NK-92 (cell line): ENCODE data around the gene NUDT22.

ENCODE experiments used
- DNase-seq: peaks from one replicate; lab custom pipeline; 2025; ENCODE audit not compliant: unreplicated experiment; lab: John Stamatoyannopoulos, UW

Gene NUDT22

GRCh38 chr11:64226507-64227051 is 505 bp downstream of the NUDT22 start:
- no peak for DNase-seq

- DNase-seq: no peak
These were observed 1.4 kb downstream of the NUDT22 start for GRCh38 chr11:64227405-64227956.

GRCh38 chr11:64229090-64229743 is 3.1 kb downstream of the NUDT22 start:
- no peak for DNase-seq

DNA sequence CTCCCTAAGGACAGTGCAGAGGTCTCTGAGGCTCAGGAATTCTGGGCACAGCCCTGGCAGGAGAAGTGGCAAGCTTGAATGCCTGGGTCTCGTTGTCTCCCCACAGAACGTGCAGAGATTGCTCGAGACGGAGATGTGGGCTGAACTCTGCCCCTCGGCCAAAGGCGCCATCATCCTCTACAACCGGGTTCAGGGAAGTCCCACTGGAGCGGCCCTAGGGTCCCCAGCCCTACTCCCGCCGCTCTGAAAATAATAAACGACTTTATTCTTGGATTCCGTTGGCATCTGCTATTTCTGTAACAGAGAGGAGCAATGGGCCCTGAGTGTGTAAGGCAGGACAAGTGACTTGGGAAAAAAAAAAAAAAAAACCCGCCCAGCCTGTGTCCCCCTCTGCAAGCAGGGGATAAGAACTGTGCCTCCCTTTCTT is 3.7 kb downstream of the NUDT22 start:
- no peak for DNase-seq

- no peak for DNase-seq
These were observed 4.3 kb downstream of the NUDT22 start, which contains the start of gene DNAJC4 for GRCh38 chr11:64230171-64230984. TSS of gene DNAJC4 (plus strand) at chr11:64230548. CDS start at chr11:64230855, 307 bp downstream.

DNA sequence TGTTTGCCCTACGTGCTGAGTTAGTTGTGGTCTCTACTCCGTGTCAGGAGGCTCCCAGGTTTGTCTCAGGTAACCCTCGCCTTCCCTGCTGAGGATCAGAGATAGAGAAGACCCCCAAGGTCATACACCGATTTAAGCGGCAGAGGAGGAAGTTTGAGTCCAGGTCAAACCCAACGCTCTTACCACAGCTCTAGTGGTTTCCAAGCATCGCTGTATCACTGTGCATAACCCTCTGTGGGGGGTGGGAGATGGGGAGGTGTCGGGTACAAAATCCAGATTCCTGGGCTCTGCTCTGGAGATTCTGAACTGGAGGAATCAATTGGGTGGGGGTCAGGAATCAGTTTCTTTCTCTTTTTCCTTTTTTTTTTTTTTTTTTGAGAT is 4.9 kb downstream of the NUDT22 start:
- no peak for DNase-seq

DNA sequence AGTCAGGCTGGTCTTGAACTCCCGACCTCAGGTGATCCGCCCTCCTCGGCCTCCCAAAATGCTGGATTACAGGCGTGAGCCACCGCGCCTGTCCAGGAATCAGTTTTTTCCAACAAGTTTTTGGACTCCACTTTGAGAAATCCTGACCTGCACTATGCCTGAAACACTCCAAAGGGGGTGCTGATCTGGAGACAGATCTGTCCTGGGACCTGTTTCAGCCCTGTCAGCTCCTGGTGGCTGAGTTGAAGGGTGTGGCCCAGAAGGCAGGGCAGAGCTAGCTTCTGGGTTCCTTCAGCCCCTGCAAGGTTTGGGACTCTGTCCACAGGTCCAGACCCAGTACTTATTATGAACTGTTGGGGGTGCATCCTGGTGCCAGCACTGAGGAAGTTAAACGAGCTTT is 5.5 kb downstream of the NUDT22 start:
- DNase-seq: no peak

DNA sequence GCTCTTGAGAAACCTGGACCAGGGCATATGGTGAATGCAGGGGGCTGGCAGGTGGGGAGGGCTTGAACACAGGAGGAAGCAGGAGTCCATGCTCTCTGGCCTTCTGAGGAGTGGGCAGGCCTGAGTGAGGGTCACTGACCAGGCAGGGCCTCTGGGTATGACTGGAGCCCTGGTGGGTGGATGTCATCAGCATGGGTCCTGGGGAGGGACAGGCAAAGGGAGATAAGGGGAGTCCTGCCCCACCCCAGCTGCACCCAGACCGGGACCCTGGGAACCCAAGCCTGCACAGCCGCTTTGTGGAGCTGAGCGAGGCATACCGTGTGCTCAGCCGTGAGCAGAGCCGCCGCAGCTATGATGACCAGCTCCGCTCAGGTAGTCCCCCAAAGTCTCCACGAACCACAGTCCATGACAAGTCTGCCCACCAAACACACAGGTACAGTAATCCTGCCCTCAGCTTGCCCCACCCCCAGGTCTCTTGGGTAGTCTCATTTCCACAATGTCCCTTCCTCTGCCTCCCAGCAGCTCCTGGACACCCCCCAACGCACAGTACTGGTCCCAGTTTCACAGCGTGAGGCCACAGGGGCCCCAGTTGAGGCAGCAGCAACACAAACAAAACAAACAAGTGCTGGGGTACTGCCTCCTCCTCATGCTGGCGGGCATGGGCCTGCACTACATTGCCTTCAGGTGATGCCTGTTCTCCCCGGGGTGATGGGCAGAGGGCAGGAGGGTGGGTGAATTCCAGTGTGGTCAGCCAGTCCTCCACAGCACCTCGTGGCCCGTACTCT is 6.3 kb downstream of the NUDT22 start:
- no peak for DNase-seq

GRCh38 chr11:64232967-64233315 is 6.9 kb downstream of the NUDT22 start:
- no peak for DNase-seq

DNA sequence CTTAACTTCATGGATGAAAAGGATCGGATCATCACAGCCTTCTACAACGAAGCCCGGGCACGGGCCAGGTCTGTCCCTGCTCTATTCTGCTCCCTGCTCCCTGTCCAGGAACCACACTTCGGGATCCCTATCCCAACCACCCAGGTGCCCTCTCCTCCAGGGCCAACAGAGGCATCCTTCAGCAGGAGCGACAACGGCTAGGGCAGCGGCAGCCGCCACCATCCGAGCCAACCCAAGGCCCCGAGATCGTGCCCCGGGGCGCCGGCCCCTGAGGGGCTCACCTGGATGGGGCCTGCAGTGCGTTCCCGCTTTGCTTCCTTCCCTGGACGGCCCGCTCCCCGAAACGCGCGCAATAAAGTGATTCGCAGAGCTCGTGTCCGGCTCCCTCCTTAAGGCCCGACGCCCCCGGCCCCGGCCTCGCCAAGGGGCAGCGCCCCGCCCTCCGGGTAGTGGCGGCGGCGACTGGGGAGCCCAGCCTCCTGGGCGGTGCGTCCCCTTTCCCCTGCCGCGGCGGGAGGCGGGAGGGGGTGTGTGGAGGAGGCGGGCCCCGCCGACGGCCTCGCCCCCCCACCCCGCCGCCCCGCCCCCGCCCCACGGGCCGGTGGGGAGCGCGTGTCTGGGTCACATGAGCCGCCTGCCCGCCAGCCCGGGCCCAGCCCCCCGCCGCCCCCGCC is 8.0 kb downstream of the NUDT22 start, which contains the start of gene VEGFB:
Gene VEGFB (plus strand): TSS at position 672 of the 674 bp plus-strand sequence. CDS start 250 bp downstream, outside the sequence.
- no peak for DNase-seq

DNA sequence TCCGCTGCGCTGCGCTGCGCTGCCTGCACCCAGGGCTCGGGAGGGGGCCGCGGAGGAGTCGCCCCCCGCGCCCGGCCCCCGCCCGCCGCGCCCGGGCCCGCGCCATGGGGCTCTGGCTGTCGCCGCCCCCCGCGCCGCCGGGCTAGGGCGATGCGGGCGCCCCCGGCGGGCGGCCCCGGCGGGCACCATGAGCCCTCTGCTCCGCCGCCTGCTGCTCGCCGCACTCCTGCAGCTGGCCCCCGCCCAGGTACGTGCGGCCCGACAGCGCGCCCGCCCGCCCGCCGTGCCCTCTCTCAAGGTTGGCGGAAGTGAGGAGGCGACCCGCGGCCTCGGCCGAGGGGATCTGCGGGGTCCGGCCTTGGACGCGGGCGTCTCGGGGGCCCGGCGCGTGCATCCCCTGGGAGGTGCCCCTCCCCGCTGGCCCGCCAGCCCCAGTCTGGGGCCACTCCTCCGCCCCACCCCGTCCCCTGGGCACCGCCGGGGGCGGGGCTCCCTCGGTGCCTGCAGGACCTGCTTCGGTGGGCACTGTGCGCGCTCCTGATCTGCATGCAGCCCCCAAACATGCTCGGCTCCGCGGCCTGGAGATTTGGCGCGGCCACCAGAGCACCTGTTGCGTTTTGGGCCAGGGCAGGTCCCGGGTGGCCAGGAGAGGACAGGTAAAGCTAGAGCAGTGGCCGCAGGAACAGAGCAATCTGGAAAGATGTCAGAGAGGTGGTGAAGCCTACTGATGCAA is 8.7 kb downstream of the NUDT22 start:
- no peak for DNase-seq

DNA sequence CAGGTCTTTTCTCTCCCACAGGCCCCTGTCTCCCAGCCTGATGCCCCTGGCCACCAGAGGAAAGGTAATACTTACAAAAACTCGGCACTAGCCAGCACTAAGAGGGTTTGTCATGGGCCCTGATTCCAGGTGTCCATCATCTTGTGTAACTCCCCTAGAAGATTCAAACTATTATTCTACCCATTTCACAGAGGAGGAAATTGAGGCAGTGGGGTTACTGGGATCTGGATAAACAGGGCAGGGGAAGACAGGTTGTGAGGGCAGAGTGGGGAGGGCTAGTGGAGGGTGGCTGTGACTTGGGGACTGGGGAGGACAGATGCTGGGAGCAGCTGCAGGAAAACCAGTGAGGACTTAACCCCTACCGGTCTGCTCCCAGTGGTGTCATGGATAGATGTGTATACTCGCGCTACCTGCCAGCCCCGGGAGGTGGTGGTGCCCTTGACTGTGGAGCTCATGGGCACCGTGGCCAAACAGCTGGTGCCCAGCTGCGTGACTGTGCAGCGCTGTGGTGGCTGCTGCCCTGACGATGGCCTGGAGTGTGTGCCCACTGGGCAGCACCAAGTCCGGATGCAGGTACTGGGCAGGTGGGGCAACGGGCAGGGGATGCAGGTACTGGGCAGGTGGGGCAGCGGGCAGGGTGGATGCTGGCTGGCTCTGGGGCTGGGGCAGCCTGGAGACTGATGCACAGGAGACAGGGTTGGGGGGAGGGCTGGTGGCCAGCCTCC is 9.5 kb downstream of the NUDT22 start:
- no peak for DNase-seq

DNA sequence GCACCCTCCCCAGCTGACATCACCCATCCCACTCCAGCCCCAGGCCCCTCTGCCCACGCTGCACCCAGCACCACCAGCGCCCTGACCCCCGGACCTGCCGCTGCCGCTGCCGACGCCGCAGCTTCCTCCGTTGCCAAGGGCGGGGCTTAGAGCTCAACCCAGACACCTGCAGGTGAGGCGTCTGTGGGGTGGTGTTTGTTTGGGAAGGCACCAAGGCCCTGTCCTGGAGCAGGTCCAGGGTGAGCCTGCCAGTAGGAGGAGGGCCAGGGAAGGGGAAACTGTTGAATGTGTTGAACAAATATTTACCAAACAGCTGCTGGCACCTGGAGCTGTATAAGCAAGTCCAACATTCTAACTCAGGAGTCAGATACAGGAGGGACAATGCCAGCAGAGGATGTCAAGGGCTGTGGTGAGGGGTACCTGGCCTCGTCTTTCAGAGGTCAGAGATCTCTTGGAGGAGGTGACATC is 11.4 kb downstream of the NUDT22 start:
- DNase-seq: no peak

DNA sequence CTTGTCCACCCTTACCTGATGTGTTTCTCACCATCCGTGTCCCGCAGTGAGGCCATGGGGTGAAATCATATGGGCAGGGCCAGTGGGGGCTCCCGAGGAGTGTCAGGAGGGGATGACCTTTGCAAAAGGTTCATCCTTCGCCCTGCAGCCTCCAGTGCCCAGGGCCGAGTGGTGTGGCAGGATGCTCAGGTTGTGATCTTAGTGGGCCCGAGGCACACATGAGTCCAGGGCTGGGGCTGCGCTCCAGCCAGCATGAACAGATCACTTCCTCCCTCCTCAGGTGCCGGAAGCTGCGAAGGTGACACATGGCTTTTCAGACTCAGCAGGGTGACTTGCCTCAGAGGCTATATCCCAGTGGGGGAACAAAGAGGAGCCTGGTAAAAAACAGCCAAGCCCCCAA is 12.0 kb downstream of the NUDT22 start:
- no peak for DNase-seq

DNA sequence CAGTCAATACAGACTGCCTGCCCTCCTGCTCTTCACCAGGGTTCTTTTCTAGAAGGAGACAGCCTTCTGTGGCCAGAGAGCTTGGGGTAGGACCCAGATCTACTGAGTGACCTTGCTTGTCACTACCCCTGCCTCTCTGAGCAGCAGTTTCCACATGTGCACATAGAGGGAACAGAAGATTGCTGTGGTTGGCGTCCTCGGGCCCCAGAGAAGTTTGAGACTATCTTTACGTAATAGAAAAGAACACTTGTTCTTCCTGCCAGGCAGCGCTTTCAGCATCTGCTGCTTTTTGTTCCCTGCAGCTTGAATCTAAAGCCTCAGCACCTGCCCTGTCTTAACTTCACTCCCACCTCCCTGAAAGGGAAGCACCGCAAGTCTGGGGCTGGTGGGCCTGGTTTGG is 12.9 kb downstream of the NUDT22 start:
- no peak for DNase-seq

GRCh38 chr11:64239662-64240434 is 13.8 kb downstream of the NUDT22 start:
- no peak for DNase-seq

DNA sequence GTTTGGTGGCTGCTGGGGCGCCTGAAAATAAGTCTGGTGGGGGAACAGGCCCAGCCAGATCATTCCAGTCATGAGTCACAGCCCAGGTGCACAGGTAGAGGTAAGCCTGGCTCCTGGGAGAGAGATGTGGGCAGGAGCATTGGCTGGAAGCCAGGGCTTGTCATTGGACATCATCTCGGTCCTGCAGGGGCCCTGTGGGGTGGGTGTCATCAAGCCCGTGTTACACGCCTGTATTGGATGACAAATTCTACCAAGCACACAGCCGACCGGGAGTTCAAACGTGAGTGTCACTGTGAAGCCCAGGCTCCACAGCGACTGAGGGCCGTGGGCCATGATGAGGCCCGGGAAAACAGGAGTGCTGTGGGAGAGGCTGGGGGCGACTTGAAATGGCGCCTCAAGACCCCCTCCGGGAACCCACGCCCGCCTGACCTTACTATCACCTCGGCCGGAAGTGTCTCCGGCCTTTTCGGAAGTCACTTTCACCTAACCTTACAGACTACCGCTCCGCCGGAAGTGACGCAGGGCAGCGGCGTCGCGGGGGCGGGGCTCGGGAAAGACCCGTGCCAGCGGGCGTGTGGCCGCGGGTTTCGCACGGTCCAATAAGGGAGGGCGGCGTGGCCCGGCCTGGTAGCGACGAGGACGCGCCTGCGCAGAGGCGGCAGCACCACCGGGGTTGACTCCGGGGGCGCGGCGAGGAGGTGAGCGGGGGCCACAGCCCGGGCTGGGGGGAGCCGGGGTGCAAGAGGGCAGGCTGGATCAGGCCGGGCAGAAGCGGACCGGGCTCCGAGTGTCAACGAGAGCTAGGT is 14.6 kb downstream of the NUDT22 start, which contains the start of gene FKBP2:
Gene FKBP2 (plus strand): TSS at position 661 of the 806 bp plus-strand sequence. CDS start 1,293 bp downstream, outside the sequence.
- DNase-seq: peak; percentile 88

DNA sequence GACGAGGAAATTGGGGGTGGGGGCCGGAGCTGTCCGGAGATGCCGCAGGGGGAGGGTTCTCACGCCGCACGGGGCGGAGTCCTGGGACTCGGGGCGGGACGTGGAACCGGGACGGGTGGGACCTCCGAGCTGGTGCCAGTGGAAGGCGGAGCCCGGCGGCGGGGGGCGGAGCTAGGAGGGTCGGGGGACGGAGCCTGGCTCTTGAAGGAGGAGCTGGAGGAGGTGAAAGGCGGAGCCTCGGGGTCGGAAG is 15.1 kb downstream of the NUDT22 start:
- DNase-seq: peak; percentile 95
